ENCODE measurements around the gene MEF2A. TPM values are rescaled to one million over a fixed set of nuclear protein-coding genes. Genes with fewer than 3 reads are reported as not detected.

Gene MEF2A
- polyA plus RNA-seq, 6 donors from 2014 or later = 27.1 to 56.6 (median 40.9) TPM

DNA sequence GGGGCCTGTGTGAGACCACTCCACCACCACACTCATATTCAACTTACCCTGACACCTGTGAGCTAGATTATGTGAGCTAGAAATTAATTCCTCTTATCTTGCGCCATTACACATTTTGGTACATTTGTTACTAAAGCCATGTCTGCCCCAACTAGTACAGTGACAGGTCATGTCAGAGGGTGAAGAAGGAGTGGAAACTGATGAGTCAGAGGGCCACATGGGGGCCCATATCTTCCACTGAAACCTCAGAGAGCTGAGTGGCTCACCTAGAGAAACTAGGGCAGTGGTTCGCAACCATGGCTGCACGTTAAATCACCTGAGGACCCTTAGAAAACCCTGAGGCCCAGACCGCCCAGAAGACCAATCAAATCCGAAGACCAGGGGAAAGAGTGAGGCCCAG, 15.7 kb upstream of the MEF2A start:
- Mint-ChIP-seq H3K36me3 (no peaks in the 10 kb centered on the region), H3K4me1 (peaks cover 12 to 21% (median 18%) of the 10 kb centered on the region in 3 donors), H3K27me3 (peaks cover 0 to 12% (median 6%) of the 10 kb centered on the region in 3 donors), H3K27ac (no peak overlapping the region), H3K4me3 (peak overlapping the region in 1 of 8 donors; percentile 33), H3K9me3 (no peaks in the 10 kb centered on the region)
- DNase-seq = no peak
- no peak for ATAC-seq (ENCODE audit: low read depth in 2 of 2)

DNA sequence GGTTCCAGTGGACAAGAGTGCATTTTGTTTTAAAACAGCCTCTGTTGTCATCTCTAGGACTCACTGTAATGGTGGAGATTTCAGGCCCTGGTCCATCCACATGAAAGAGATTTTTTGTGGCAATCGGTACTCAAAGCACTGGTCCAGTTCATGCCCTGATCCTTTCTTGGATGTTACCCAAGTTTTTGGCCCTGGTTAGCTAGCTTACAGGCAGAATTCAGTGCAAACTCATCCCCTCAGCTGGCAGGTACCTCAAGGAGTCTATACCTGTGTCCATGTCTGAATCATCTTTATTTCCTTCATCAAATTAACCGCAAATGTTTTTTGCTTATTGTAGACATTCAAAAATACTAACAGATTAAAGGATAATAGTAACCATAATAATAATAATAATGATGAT, 13.7 kb upstream of the MEF2A start:
- peak overlapping the region in 4 of 6 donors; percentile 8 to 74 (median 62) for H3K27ac Mint-ChIP-seq
- peak overlapping the region in 1 of 8 donors; percentile 56 for H3K4me3 Mint-ChIP-seq
- peaks cover 30 to 38% (median 37%) of the 10 kb centered on the region in 3 donors for H3K4me1 Mint-ChIP-seq
- no peaks in the 10 kb centered on the region for H3K9me3 Mint-ChIP-seq
- H3K36me3 Mint-ChIP-seq = no peaks in the 10 kb centered on the region
- DNase-seq (no peak), ATAC-seq (ENCODE audit: low read depth in 2 of 2) (no peak)
- H3K27me3 Mint-ChIP-seq = peaks cover 0 to 12% (median 6%) of the 10 kb centered on the region in 3 donors

DNA sequence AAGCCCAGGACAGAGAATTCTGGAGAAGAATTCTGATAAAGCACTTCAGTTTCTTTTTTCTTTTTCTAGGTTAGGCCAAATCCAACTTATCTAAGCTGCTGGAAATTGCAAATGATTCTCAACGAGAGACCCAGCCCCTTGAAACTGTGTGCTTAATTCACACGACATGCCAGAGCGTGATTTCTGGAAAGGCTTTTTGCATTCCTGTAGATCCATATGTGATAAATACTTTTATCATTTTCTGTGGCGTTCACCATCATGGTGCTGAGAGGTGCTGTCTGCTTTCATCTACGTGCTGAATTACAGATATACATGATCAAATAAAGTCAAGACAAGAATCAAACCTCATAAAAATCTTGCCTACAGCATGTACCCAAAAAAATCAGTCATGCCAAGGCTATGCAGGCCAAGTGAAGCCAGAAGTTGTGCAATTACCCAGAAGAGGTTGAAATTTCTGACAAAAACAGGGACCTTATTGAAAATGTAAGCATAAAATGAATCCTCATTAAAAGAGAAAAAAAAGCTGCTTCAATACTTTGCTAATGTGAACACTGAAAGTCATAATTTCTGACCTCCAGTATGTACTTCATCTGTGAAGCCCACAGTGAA, 10.8 kb upstream of the MEF2A start:
- Mint-ChIP-seq H3K36me3 (no peaks in the 10 kb centered on the region), H3K27ac (peak overlapping the region in 3 of 6 donors; percentile 64 to 95 (median 68)), H3K4me3 (peak overlapping the region in 1 of 8 donors; percentile 14), H3K4me1 (peaks cover 28 to 47% (median 30%) of the 10 kb centered on the region in 3 donors), H3K9me3 (no peaks in the 10 kb centered on the region), H3K27me3 (no peaks in the 10 kb centered on the region)
- no peak for ATAC-seq (ENCODE audit: low read depth in 2 of 2)
- no peak for DNase-seq

- no peaks in the 10 kb centered on the region for H3K36me3 Mint-ChIP-seq
- H3K27ac Mint-ChIP-seq = peak overlapping the region; percentile 29 to 95 (median 66)
- DNase-seq (peak; percentile 65), ATAC-seq (ENCODE audit: low read depth in 2 of 2) (peak; percentile 95)
- peak overlapping the region in 6 of 8 donors; percentile 12 to 76 (median 42) for H3K4me3 Mint-ChIP-seq
- H3K9me3 Mint-ChIP-seq = no peaks in the 10 kb centered on the region
- no peaks in the 10 kb centered on the region for H3K27me3 Mint-ChIP-seq
- peaks cover 28 to 46% (median 30%) of the 10 kb centered on the region in 3 donors for H3K4me1 Mint-ChIP-seq
Observed at GRCh38 chr15:99556011-99556410, 9.8 kb upstream of the MEF2A start.

DNA sequence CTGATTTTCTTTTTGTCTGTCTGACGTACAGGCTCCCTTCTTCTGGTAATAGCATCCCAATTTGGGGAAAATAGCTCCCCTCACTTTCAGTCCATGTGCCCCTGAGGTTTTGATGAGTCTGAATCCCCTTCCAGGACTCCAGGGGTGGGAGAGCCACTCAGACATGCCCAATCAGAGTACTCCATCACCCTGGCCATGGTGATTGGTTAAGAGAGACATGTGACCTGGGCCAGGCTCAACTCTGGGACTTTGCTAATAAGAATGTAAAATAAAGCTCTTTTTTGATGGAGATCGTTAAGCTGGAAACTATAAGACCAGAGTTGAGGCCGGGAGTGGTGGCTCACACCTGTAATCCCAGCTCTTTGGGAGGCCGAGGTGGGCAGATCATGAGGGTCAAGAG, 9.2 kb upstream of the MEF2A start:
- Mint-ChIP-seq H3K27me3 (no peaks in the 10 kb centered on the region), H3K27ac (peak overlapping the region; percentile 44 to 95 (median 59)), H3K9me3 (no peaks in the 10 kb centered on the region)

DNA sequence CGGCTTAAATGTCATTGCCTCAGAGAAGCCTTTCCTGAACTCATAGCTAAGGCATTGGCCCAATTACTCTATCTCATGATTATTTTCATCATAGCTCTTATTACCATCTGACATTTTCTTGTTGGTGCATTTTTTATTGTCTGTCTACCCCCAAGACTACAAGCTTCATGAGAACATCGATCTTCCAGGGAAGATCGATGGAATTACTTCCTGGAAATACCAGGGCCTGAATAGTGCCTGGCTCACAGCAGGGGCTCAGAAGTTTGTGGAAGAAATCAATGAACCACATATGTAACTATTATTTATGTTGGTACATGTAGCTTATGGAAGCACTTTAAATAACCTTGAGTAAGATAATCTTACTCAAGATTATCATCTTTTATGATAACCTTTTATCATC, 7.7 kb upstream of the MEF2A start:
- Mint-ChIP-seq H3K27me3 (no peaks in the 10 kb centered on the region), H3K36me3 (no peaks in the 10 kb centered on the region), H3K4me1 (peaks cover 22 to 43% (median 37%) of the 10 kb centered on the region in 3 donors), H3K27ac (peak overlapping the region in 1 of 6 donors; percentile 35), H3K4me3 (peak overlapping the region in 1 of 8 donors; percentile 59), H3K9me3 (no peaks in the 10 kb centered on the region)
- DNase-seq (no peak), ATAC-seq (ENCODE audit: low read depth in 2 of 2) (no peak)

More for the DNA sequence above, 9.2 kb upstream of the MEF2A start:
- H3K4me3 Mint-ChIP-seq = peak overlapping the region in 2 of 8 donors; percentile 48 to 60
- peaks cover 24 to 40% (median 28%) of the 10 kb centered on the region in 3 donors for H3K4me1 Mint-ChIP-seq
- ATAC-seq (ENCODE audit: low read depth in 2 of 2) (no peak), DNase-seq (no peak)
- no peaks in the 10 kb centered on the region for H3K36me3 Mint-ChIP-seq

GRCh38 chr15:99558571-99558970, 7.2 kb upstream of the MEF2A start:
- H3K27me3 Mint-ChIP-seq = no peaks in the 10 kb centered on the region
- ATAC-seq (ENCODE audit: low read depth in 2 of 2) = no peak
- H3K4me1 Mint-ChIP-seq = peaks cover 22 to 45% (median 36%) of the 10 kb centered on the region in 3 donors
- no peaks in the 10 kb centered on the region for H3K9me3 Mint-ChIP-seq
- no peak overlapping the region for H3K4me3 Mint-ChIP-seq
- no peak for DNase-seq
- H3K27ac Mint-ChIP-seq = no peak overlapping the region
- no peaks in the 10 kb centered on the region for H3K36me3 Mint-ChIP-seq

DNA sequence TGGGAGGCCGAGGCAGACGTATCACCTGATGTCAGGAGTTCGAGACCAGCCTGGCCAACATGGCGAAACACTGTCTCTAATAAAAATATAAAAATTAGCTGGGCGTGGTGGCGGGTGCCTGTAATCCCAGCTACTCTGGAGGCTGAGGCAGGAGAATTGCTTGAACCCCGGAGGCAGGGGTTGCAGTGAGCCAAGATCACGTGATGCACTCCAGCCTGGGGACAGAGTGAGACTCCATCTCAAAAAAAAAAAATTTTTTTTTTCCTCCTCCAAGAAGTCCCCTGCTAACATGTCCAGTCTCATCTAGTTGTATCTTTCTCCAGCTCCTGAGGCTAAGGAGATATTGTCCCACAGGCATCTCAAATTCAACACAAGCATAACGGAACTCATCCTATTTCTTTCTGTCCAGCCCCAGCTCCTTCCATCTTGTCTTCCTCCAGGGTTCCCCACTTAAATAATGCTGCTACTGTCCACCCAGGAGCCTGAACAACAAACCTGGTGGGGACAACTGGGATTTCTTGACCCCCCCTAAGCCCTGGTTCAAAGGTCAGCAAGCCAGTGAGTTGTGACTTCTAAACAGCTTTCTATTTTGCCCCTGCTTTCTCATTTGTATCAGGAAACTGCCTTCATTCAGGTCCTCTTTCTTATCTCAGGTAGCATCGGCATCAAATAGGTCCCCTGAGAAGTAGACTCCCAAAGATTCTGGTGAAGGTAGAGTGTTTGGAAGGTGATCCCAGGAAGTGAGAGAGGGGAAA, 4.1 kb upstream of the MEF2A start:
- DNase-seq (no peak), ATAC-seq (ENCODE audit: low read depth in 2 of 2) (no peak)
- Mint-ChIP-seq H3K4me1 (peaks cover 19 to 38% (median 38%) of the 10 kb centered on the region in 3 donors), H3K27ac (peak overlapping the region in 2 of 6 donors; percentile 43 to 88), H3K4me3 (no peak overlapping the region), H3K27me3 (no peaks in the 10 kb centered on the region), H3K9me3 (no peaks in the 10 kb centered on the region), H3K36me3 (no peaks in the 10 kb centered on the region)

DNA sequence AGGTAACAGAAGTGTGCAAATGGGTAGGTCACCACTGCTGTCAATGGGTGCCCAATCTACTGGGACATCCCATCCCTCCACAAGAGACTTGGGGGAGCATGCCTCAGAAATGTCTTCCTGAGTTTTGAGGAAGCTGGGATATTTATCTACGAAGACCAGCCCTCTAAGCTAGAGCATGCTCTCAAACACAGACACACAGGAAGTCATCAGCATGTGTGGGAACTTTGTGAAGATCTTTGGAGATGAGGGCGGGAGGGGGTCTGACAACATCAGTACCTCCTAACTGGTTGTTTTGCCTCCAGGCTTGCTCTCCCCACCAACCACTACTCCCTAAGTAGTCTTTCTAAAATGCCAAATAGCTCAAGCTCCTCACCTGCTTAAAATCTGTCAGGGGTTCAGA, 3.5 kb upstream of the MEF2A start:
- H3K9me3 Mint-ChIP-seq = no peaks in the 10 kb centered on the region
- H3K36me3 Mint-ChIP-seq = no peaks in the 10 kb centered on the region
- peaks cover 20 to 40% (median 33%) of the 10 kb centered on the region in 3 donors for H3K4me1 Mint-ChIP-seq
- H3K27me3 Mint-ChIP-seq = no peaks in the 10 kb centered on the region
- DNase-seq = no peak
- H3K27ac Mint-ChIP-seq = peak overlapping the region in 2 of 6 donors; percentile 81 to 88
- peak overlapping the region in 1 of 8 donors; percentile 73 for H3K4me3 Mint-ChIP-seq
- ATAC-seq (ENCODE audit: low read depth in 2 of 2) = no peak

DNA sequence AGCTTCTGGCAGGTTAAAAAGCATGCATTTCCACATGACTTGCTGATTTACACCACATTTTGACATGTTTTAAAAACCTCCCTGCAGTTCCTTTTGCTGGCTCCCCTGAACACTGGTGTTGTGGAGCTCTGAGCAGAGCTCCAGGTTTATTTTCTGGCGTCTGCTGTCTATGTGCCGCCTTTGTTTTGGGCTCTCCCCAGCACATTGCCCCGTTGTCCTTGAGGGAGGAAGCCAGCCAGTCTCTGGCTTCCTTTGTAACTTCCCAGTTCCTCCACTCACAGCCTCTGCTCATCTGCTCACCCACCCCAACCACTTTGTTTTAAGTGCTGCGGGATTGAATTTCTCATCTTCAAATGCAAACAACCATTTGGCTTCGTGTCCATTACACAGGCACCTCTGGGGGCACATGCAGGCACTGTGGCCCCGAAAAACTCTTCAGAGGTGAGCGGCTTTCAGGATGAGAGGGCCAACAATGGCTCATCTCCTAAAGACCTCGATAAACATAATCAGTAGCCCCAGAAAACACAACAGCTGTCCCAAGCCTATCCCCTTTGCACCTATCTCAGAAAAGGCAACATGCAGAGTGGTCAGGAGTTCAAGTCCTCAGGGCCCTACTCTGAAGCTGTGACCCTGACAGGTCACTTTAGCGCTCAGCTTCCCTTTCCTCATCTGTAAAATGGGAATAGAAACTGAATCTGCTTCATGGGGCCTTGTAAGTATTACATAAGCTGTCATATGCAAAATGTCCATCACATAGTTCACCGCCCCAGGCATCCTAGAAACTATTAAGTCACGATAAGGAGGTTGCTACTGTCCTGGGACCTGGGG, 1.3 kb upstream of the MEF2A start:
- peak overlapping the region; percentile 16 to 89 (median 74) for H3K4me3 Mint-ChIP-seq
- peak overlapping the region; percentile 79 to 98 (median 96) for H3K27ac Mint-ChIP-seq
- H3K9me3 Mint-ChIP-seq = no peaks in the 10 kb centered on the region
- no peaks in the 10 kb centered on the region for H3K36me3 Mint-ChIP-seq
- ATAC-seq (ENCODE audit: low read depth in 2 of 2) = peak; percentile 38 to 43
- H3K4me1 Mint-ChIP-seq = peaks cover 34 to 58% (median 46%) of the 10 kb centered on the region in 3 donors
- peak; percentile 74 for DNase-seq
- no peaks in the 10 kb centered on the region for H3K27me3 Mint-ChIP-seq

GRCh38 chr15:99565049-99565298, 810 bp upstream of the MEF2A start:
- peaks cover 34 to 58% (median 47%) of the 10 kb centered on the region in 3 donors for H3K4me1 Mint-ChIP-seq
- peak; percentile 76 for DNase-seq
- H3K9me3 Mint-ChIP-seq = no peaks in the 10 kb centered on the region
- peak overlapping the region; percentile 16 to 89 (median 74) for H3K4me3 Mint-ChIP-seq
- H3K27ac Mint-ChIP-seq = peak overlapping the region; percentile 79 to 98 (median 96)
- no peaks in the 10 kb centered on the region for H3K36me3 Mint-ChIP-seq
- no peaks in the 10 kb centered on the region for H3K27me3 Mint-ChIP-seq
- ATAC-seq (ENCODE audit: low read depth in 2 of 2) = no peak

DNA sequence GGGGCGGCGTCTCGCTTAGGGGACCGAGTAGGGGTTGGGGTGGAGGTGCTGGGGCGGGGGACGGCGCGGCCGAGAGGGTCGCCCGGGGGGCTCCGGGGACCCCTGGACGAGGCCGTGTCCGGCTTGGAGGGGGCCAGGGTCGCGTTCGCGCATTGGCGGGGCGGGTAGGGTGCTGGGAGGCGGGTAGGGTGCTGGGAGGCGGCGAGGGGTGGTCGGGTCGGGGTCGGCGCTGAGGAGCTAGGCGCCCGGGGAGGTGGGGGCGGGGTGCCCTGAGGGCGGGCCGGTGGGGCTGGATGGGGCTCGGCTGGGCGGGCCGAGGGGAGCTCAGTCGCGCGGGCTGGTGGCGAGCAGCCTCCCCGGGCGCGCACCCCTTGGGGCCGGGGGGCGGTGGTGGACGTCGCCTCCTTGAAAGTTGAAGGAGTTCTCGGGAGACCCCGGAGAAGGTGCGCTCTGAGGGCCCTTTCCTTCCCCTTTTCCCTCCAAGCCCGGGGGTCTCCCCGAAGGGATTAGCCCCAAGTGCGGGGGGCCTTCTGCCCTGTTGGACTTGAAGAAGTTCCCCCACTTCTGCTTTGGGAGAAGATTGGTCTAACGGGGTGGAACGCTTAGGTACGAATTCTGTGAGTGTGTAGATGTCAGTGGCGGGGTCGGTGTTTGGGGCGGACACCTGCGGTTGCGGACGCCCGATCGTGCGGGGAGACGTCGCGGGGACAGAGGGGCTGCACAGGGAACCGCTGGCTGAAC, 543 bp downstream of the MEF2A start:
- Mint-ChIP-seq H3K9me3 (no peaks in the 10 kb centered on the region), H3K27ac (peak overlapping the region; percentile 74 to 99 (median 94)), H3K4me3 (peak overlapping the region; percentile 87 to 100 (median 98)), H3K4me1 (peaks cover 36 to 65% (median 54%) of the 10 kb centered on the region in 3 donors), H3K27me3 (no peaks in the 10 kb centered on the region), H3K36me3 (no peaks in the 10 kb centered on the region)
- DNase-seq = peak; percentile 58
- peak; percentile 20 to 29 for ATAC-seq (ENCODE audit: low read depth in 2 of 2)
